LNCAP (cell line): Measurements from ENCODE around the gene TMEM50A.

ENCODE experiments used
- CTCF ChIP-seq: fragments of 450-650 bp; IDR thresholded peaks from 2 replicates; pipeline ENCODE4 v1.5.1; 2017; ENCODE audit warnings: mild to moderate bottlenecking

Gene TMEM50A

DNA sequence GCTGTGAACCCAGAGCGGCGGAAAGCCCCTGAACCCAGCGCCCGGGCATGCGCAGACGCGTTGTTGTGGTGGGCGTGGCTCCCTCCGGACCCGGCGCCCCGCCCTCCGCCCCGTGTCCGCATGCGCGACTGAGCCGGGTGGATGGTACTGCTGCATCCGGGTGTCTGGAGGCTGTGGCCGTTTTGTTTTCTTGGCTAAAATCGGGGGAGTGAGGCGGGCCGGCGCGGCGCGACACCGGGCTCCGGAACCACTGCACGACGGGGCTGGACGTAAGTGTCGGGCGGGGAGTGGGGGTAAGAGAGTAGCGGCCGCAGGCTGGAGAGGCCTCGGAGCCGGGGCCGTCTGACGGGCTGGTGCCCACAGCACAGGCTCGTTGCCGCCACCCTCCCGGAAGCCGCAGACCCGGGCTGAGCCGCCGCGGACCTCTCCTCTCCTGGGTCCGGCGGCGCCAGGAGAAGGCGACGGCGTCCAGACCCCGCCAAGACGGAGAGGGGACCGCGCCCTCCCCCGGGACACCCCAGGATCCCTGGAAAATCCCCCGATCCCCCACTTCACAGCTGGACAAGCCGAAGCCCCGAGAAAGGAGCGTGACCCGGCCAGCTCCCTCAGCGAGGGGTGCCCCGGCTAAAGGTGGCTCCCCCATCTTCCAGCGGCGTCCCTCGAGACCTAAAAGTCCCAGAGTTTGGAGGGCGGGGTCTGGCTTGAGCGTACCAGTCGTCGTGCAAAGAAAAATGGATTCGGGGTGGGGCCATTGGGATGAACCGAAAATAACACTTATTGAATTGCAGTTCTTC, at the start of gene TMEM50A:
Gene TMEM50A (plus strand): TSS at position 147 of the 794 bp plus-strand sequence. CDS start 2,153 bp downstream, outside the sequence.
- TF ChIP-seq CTCF: no peak

GRCh38 chr1:25329950-25330349, 8.2 kb upstream of the TMEM50A start:
- TF ChIP-seq CTCF: peak; percentile 13; the same call in 1 of the 2 replicates

- TF ChIP-seq CTCF: no peak
These were observed 852 bp downstream of the TMEM50A start for GRCh38 chr1:25338986-25339385.

DNA sequence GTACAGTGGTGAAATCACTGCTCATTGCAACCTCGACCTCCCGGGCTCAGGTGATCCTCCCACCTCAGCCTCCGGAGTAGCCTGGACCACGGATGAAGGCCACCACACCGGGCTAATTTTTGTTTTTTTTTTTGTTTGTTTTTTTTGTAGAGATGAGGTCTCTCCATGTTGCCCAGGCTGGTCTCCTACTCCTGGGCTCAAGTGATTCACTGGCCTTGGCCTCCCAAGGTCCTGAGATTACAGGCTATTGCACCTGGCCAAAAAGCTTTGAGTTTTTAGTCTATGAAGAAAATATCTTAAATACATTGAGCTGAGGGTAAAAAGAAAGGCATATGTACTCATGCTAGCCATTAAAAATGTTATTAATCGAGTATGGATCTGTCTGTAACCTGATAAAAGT, 3.6 kb downstream of the TMEM50A start:
- no peak for TF ChIP-seq CTCF

DNA sequence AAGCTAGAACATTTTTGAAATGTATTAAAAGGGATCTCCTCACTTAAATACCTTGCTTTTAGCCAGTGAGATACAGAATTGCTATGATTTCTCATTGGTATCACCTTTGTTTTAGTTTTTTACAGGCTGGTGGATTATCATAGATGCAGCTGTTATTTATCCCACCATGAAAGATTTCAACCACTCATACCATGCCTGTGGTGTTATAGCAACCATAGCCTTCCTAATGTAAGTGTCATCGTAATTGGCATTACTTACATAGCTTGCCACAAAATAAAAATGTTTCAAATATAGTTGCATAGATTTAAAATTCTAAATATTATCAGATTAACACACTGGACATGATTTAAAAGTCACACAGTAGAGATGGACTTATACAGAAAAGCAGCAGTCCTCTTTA, 4.7 kb downstream of the TMEM50A start:
- TF ChIP-seq CTCF: no peak

DNA sequence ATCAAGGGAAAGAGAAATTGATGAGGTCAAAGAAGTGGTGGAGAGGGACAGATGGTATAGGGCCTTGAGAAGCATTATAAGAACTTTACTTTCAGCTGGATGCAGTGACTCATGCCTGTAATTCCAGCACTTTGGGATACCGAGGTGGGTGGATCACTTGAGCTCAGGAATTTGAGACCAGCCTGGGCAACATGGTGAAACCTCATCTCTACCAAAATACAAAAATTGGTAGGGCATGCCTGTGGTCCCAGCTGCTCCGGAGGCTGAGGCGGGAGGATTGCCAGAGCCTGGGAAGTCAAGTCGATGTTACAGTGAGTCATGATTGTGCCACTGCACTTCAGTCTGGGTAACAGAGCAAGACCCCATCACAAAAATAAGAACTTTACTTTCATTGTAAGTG, 5.7 kb downstream of the TMEM50A start:
- no peak for TF ChIP-seq CTCF

GRCh38 chr1:25347556-25347955, 9.4 kb downstream of the TMEM50A start:
- no peak for TF ChIP-seq CTCF
